HepG2 (cell line): ENCODE measurements around the gene LRRC27. TPM values are rescaled to one million over a fixed set of nuclear protein-coding genes. Genes with fewer than 3 reads are reported as not detected.

Experiments
- ATAC-seq: fragments of 200-7000 bp; cut with Tn5 transposase; 3 replicates; pipeline ENCODE4 v1.9.1; 2020; ENCODE audit warnings: mild to moderate bottlenecking, moderate library complexity
- BruUV-seq: library from RNA; stranded (reverse); fragments of 400-500 nt; replicated peaks from 2 replicates; lab custom pipeline; 2021; lab: Mats Ljungman, UMichigan
- CTCF ChIA-PET: fragments of 300-600 bp; formaldehyde crosslinking; extraction: SDS; loops from one replicate; lab custom pipeline; 2021; ENCODE audit warnings: low total read pairs, inconsistent platforms, low intra/inter-chr PET ratio; lab: Yijun Ruan, JAX
- POLR2A ChIA-PET: fragments of 350-600 bp; sonication (Branson Sonifier 250); formaldehyde crosslinking; loops from one replicate; lab custom pipeline; 2020; ENCODE audit warnings: antibody characterized with exemption, inconsistent platforms; lab: Yijun Ruan, JAX
- DNase-seq: peaks from one replicate; pipeline ENCODE4 v3.0.0-alpha.2; 2015; ENCODE audit warnings: low spot score
- FAIRE-seq: peaks from 3 replicates; lab custom pipeline; 2011; peaks lifted over from hg19 to GRCh38; lab: Jason Lieb, UNC
- H2AFZ ChIP-seq: one replicate; pipeline ENCODE4 v1.6.1; 2011; ENCODE audit warnings: low read length, inconsistent platforms
- H3K27ac ChIP-seq: fragments of 300-600 bp; 3 replicates; pipeline ENCODE4 v1.8.0; 2011; ENCODE audit warnings: mixed run types, mild to moderate bottlenecking, mixed read lengths, low read length, inconsistent platforms; ENCODE audit not compliant: insufficient read depth; ENCODE audit errors: extremely low read length
- H3K27me3 ChIP-seq, 2 experiments: fragments of 200-600 bp in 1 of 2; 2 replicates in 1 of 2; 3 replicates in 1 of 2; pipeline versions ENCODE4 v1.6.0 to v1.8.0; 2011; ENCODE audit warnings: low read length in 2 of 2, mild to moderate bottlenecking in 2 of 2, moderate library complexity in 2 of 2, inconsistent platforms in 1 of 2; ENCODE audit not compliant: insufficient read depth in 2 of 2, control insufficient read depth in 1 of 2
- H3K36me3 ChIP-seq, 2 experiments: fragments of 200-600 bp in 1 of 2; replicated peaks in 1 of 2; 2 replicates in 1 of 2; 3 replicates in 1 of 2; pipeline versions ENCODE4 v1.5.1 to v1.8.0; 2011; ENCODE audit warnings: low read length in 2 of 2, inconsistent platforms in 1 of 2; ENCODE audit not compliant: insufficient read depth in 2 of 2, control insufficient read depth in 1 of 2
- H3K4me1 ChIP-seq: 2 replicates; pipeline ENCODE4 v1.5.1; 2012; ENCODE audit warnings: low read length, inconsistent platforms; ENCODE audit not compliant: insufficient read depth
- H3K4me2 ChIP-seq: 2 replicates; pipeline ENCODE4 v1.6.0; 2011; ENCODE audit warnings: low read depth, low read length, inconsistent platforms
- H3K4me3 ChIP-seq, 3 experiments: fragments of 200-600 bp in 1 of 3; sonication (generic), shearing (Covaris generic) in 1 of 3; replicated peaks in 1 of 3; 2 replicates each; pipeline ENCODE4 v1.5.1; 2011 to 2016; ENCODE audit warnings: low read length in 3 of 3, inconsistent platforms in 2 of 3, low read depth in 2 of 3, mild to moderate bottlenecking in 2 of 3, control low read depth in 1 of 3, mixed read lengths in 1 of 3; ENCODE audit not compliant: insufficient read depth in 1 of 3
- H3K79me2 ChIP-seq: one replicate; pipeline ENCODE4 v1.6.1; 2011; ENCODE audit warnings: low read length, inconsistent platforms; ENCODE audit not compliant: insufficient read depth
- H3K9ac ChIP-seq: 2 replicates; pipeline ENCODE4 v1.6.0; 2011; ENCODE audit warnings: mild to moderate bottlenecking, low read depth, low read length, inconsistent platforms; ENCODE audit not compliant: insufficient read depth
- H3K9me3 ChIP-seq: 2 replicates; pipeline ENCODE4 v1.5.1; 2012; ENCODE audit warnings: mild to moderate bottlenecking, low read length
- H4K20me1 ChIP-seq: 2 replicates; pipeline ENCODE4 v1.6.0; 2011; ENCODE audit warnings: inconsistent platforms, mild to moderate bottlenecking, low read length, moderate library complexity; ENCODE audit not compliant: insufficient read depth
- ADNP ChIP-seq: sonication (generic); formaldehyde crosslinking; IDR thresholded peaks from 2 replicates; pipeline ENCODE4 v1.4.0; 2020; ENCODE audit warnings: missing genetic modification reagents
- ATAD3A ChIP-seq: sonication (generic); formaldehyde crosslinking; IDR thresholded peaks from 2 replicates; pipeline ENCODE4 v1.4.0; 2020; ENCODE audit warnings: missing genetic modification reagents
- ERF ChIP-seq: IDR thresholded peaks from 2 replicates; pipeline ENCODE4 v1.6.1; 2018; ENCODE audit warnings: missing biosample characterization, missing genetic modification reagents
- FOSL1 ChIP-seq: sonication (generic); formaldehyde crosslinking; IDR thresholded peaks from 2 replicates; pipeline ENCODE4 v1.9.0; 2021; ENCODE audit warnings: missing genetic modification reagents, borderline replicate concordance
- FOXP1 ChIP-seq, 2 experiments: fragments of 450-650 bp in 1 of 2; IDR thresholded peaks; 2 replicates each; pipeline ENCODE4 v1.6.1; 2017 to 2018; ENCODE audit warnings: antibody characterized with exemption in 1 of 2
- GRHL1 ChIP-seq: sonication (generic); formaldehyde crosslinking; conservative IDR thresholded peaks from 2 replicates; pipeline ENCODE4 v1.8.0; 2022; ENCODE audit warnings: missing genetic modification reagents
- HINFP ChIP-seq: sonication (generic); formaldehyde crosslinking; IDR thresholded peaks from 2 replicates; pipeline ENCODE4 v1.4.0; 2020; ENCODE audit warnings: low read depth, mild to moderate bottlenecking, missing genetic modification reagents
- HMG20A ChIP-seq: IDR thresholded peaks from 2 replicates; pipeline ENCODE4 v1.6.1; 2016; ENCODE audit warnings: borderline replicate concordance
- KLF12 ChIP-seq: sonication (generic); formaldehyde crosslinking; IDR thresholded peaks from 2 replicates; pipeline ENCODE4 v1.4.0; 2020; ENCODE audit warnings: missing genetic modification reagents, borderline replicate concordance
- MAFK ChIP-seq, 2 experiments: IDR thresholded peaks in 1 of 2; conservative IDR thresholded peaks in 1 of 2; 2 replicates each; pipeline ENCODE4 v1.6.1; 2011; ENCODE audit warnings: improper control_type of control experiment in 2 of 2, low read length in 2 of 2
- NKX3-1 ChIP-seq: sonication (generic); formaldehyde crosslinking; IDR thresholded peaks from 2 replicates; pipeline ENCODE4 v1.5.0; 2020; ENCODE audit warnings: missing genetic modification reagents
- SIX1 ChIP-seq: sonication (generic); formaldehyde crosslinking; IDR thresholded peaks from 2 replicates; pipeline ENCODE4 v1.4.0; 2020; ENCODE audit warnings: missing genetic modification reagents, borderline replicate concordance
- SP2 ChIP-seq: sonication (generic); formaldehyde crosslinking; IDR thresholded peaks from 2 replicates; pipeline ENCODE4 v1.5.1; 2020; ENCODE audit warnings: mild to moderate bottlenecking, missing genetic modification reagents
- ZBTB44 ChIP-seq: sonication (generic); formaldehyde crosslinking; IDR thresholded peaks from 2 replicates; pipeline ENCODE4 v1.4.0; 2020; ENCODE audit warnings: missing genetic modification reagents
- ZNF224 ChIP-seq: sonication (generic); formaldehyde crosslinking; IDR thresholded peaks from 2 replicates; pipeline ENCODE4 v1.5.0; 2020; ENCODE audit warnings: mild to moderate bottlenecking, missing genetic modification reagents
- ZNF619 ChIP-seq: sonication (generic); formaldehyde crosslinking; IDR thresholded peaks from 2 replicates; pipeline ENCODE4 v1.4.0; 2020; ENCODE audit warnings: mild to moderate bottlenecking, missing genetic modification reagents
- ZNF644 ChIP-seq: IDR thresholded peaks from 2 replicates; pipeline ENCODE4 v1.6.1; 2016; ENCODE audit warnings: low read depth
- ZNF678 ChIP-seq: sonication (generic); formaldehyde crosslinking; IDR thresholded peaks from 2 replicates; pipeline ENCODE4 v1.4.0; 2020; ENCODE audit warnings: mild to moderate bottlenecking, missing genetic modification reagents
- ZNF691 ChIP-seq: sonication (generic); formaldehyde crosslinking; IDR thresholded peaks from 2 replicates; pipeline ENCODE4 v1.4.0; 2020; ENCODE audit warnings: missing genetic modification reagents, low read depth, mild to moderate bottlenecking, borderline replicate concordance
- ZNF891 ChIP-seq: sonication (generic); formaldehyde crosslinking; IDR thresholded peaks from 2 replicates; pipeline ENCODE4 v1.5.0; 2020; ENCODE audit warnings: mild to moderate bottlenecking, missing genetic modification reagents
- WGBS: methylation state at CpG from one replicate; pipeline ENCODE4 v1.1.6; 2017; ENCODE audit warnings: low lambda C conversion rate; 5-methylcytosine and 5-hydroxymethylcytosine counted together
- in situ Hi-C: cut with HindIII; loops from 2 replicates; pipeline ENCODE4 v1.10.0; 2017; ENCODE audit warnings: low pct_unique_long_range_greater_than_20kb; ENCODE audit not compliant: extremely low pct_ligation_motif_present
- intact Hi-C: fragments of 100-400 bp; cut with micrococcal nuclease; formaldehyde crosslinking; loops from one replicate; pipeline ENCODE4 v1.10.0; 2022; ENCODE audit not compliant: unreplicated experiment
- polyA plus RNA-seq, 8 experiments: library from polyadenylated mRNA; depleted of rRNA in 3 of 8; stranded (reverse) in 7 of 8; unstranded in 1 of 8; fragments of >200 nt; fragmentation: Illumina TruSeq in 4 of 8; extraction: Trizol in 4 of 8; gene quantifications; 2 replicates each; pipeline versions ENCODE4 v1.2.1 to v1.2.3, GENCODE V29; 2011 to 2016; ENCODE audit warnings: low read depth in 4 of 8, missing spikeins in 1 of 8, mixed read lengths in 1 of 8; ENCODE audit not compliant: insufficient read depth in 1 of 8
- total RNA-seq, 5 experiments: library from RNA; depleted of rRNA; stranded (reverse); fragments of >200 nt; fragmentation: Illumina TruSeq; extraction: Trizol; gene quantifications; 2 replicates each; pipeline ENCODE4 v1.2.3, GENCODE V29; 2016; ENCODE audit warnings: low read depth in 1 of 5

Gene LRRC27
- total and polyA plus RNA-seq, 2 of the 13 experiments (the other 11 are each of a cell fraction or from before 2014, with no cell fraction given), result 4.2 to 4.6 TPM

- Histone ChIP-seq H4K20me1 (no peaks in the 10 kb centered on the region), H3K4me1 (no peaks in the 10 kb centered on the region), H3K79me2 (no peaks in the 10 kb centered on the region), H3K36me3 (no peaks in the 10 kb centered on the region), H3K4me3 (no peak overlapping the region), H3K9me3 (no peaks in the 10 kb centered on the region), H3K27ac (no peak overlapping the region), H3K4me2 (no peak overlapping the region), H2AFZ (no peak overlapping the region), H3K9ac (no peak overlapping the region), H3K27me3 (no peaks in the 10 kb centered on the region)
- ATAC-seq, result no peak
- WGBS, result 89% methylated on average over 16 of the region's 20 CpGs
- ChIA-PET POLR2A (no interaction called here), CTCF (interaction anchor here (3.1 kb wide), 1 partner anchor 131 kb away, joined by 50 read pairs; no protein-coding TSS in a partner anchor)
- no peak for TF ChIP-seq SIX1 (CRISPR knock-in tag)
- TF ChIP-seq ZNF678 (CRISPR knock-in tag), result no peak
- TF ChIP-seq ZNF691 (CRISPR knock-in tag), result no peak
- no peak for TF ChIP-seq HMG20A (CRISPR knock-in tag)
- TF ChIP-seq FOSL1, result no peak
- no peak for TF ChIP-seq HINFP (CRISPR knock-in tag)
- no peak for TF ChIP-seq ZNF619 (CRISPR knock-in tag)
- no peak for TF ChIP-seq NKX3-1 (CRISPR knock-in tag)
- no peak for TF ChIP-seq FOXP1 (IDR thresholded peaks at IDR 0.05)
- no peak for TF ChIP-seq FOXP1 (CRISPR knock-in tag; IDR thresholded peaks at IDR 0.05)
- no peak for TF ChIP-seq ERF (CRISPR knock-in tag)
- no peak for TF ChIP-seq SP2
- TF ChIP-seq ZNF644 (CRISPR knock-in tag), result no peak
- TF ChIP-seq MAFK (conservative IDR thresholded peaks at IDR 0.05 in 1 of 2, IDR thresholded peaks at IDR 0.05 in 1 of 2; ENCODE audit: low read length in 2 of 2), result no peak
- no peak for TF ChIP-seq ZBTB44 (CRISPR knock-in tag)
- TF ChIP-seq GRHL1, result no peak
- no peak for TF ChIP-seq ADNP (CRISPR knock-in tag)
- no peak for TF ChIP-seq ATAD3A (CRISPR knock-in tag)
- TF ChIP-seq ZNF891 (CRISPR knock-in tag), result no peak
- TF ChIP-seq ZNF224 (CRISPR knock-in tag), result no peak
- TF ChIP-seq KLF12 (CRISPR knock-in tag), result no peak
- no peak for DNase-seq
- BruUV-seq, result no TSS peak
- intact Hi-C loops (no loop called here), in situ Hi-C loops (no loop called here)
- FAIRE-seq, result no peak
These were observed 21.7 kb downstream of the LRRC27 start for GRCh38 chr10:132353456-132354355.
